Measurements from ENCODE around the gene SOSTDC1.
"Not testable (repeated sequence)": the region's sequence is repeated elsewhere in the genome, so short reads cannot be mapped to it uniquely, and the experiment has no call there.

Gene SOSTDC1

DNA sequence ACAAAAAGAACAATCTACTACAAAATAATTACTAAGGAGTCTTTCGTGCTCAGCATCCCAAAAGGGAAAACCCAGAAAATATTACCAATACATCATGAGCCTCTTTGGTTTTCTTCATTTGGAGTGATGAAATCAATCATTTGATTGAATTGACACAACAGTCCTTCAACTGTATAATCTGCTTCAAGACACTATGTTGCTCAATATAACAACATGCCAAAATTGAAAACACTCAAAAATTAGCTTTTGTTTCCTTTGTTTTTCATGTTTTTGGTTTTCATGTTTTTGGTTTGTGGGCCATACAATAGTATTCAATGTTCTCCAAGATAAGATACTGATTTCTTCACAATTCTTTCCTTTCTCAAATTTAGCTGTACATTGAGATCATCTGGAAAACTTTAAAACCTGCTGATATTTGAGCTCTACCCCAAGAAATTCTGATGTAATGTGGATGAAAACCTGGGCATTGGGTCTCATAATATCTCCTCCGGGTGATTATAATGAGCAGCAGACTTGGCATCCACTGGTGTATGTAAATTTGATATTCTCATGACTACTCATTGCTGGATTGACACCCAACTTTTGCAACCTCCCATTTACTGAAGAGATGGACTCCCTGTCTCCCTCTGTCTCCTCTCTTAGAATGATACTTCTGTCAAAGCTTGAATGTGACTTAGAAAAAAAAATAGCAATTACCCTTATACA is 4.6 kb downstream of the SOSTDC1 start:
- no peak for DNase-seq

DNA sequence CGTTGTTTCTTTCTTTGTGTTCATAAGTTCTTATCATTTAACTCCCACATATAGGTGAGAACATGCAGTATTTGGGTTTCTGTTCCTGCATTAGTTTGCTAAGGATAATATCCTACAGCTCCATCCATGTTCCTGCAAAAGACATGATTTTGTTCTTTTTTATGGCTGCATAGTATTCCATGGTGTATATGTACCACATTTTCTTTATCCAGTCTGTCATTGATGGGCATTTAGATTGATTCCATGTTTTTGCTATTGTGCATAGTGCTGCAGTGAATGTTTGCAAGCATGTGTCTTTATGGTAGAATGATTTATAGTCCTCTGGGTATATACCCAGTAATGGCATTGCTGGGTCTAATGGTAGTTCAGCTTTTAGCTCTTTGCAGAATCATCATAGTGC is 9.2 kb downstream of the SOSTDC1 start:
- DNase-seq = not testable (repeated sequence)

DNA sequence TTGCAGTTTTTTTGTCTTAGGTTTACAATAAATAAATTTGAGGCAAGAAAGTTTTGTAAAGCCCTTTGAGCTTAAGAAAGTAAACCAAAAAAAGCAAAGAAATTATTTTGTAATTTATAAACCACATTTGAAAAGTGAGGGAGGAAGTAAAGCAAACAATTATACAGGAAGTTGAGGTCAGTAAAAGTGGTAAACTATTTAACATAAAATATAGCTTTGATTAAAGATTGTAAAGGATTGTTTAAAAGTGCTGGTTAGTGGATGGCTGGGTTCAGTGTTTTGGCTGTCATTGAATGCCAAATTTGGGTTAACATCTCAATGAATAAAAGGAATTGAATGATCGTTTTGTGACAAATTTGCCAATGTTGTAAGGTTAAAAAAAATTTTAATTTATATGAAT is 9.9 kb downstream of the SOSTDC1 start:
- no peak for DNase-seq

DNA sequence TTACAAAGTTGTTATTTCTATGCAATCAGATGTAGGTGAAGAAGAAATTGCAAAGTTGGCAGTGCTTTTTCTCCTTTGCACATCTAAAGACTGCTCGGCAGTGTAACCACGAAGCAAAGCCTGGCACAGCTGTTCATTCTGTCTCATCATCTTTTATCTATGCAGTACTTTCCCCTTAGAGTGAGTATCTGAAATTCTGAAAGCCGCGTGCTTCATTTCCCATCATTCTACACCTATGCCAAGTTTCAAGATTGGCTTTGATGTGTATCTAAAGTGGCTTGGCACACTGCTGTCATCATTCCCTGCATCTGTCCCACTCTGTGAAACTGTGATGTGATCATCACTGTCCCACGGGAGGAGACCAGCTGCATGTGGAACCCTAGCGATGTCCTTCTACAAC is 15.2 kb downstream of the SOSTDC1 start:
- DNase-seq = no peak

DNA sequence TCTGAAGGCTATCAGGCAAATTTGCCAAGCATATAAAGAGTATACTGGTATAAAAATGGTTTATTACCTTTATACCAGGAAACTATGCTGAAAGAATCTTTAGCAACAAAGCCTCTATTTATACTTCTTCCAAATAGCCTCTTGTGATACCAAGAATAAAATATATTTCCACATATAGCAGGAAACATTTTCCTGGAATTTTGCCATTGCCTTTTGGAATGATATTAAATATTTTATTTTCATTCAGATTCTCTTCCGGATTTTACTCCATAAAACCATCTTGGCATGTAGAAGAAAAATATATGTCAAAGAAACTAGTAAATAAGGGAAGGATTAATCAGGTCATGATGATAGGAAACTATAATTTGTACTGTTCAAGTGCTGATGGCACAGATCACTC is 17.7 kb downstream of the SOSTDC1 start:
- no peak for DNase-seq

DNA sequence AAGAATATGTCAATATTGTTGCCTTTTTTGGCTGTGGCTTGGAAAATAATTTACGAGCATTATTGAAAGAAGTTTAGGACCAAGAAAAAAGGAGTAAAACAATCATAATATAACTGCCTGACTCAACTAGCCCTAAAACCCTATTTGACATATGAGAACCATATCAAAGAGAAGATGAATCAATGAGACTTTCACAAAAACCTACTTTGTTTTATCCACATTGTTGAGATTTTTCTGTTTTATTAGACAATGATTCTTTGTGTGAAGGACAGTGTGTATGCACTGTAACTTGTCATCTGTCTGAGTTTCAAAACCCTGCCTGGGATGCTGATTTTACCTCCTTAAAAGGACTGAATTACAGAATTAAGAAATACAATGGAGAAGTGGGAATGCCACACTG is 19.0 kb downstream of the SOSTDC1 start:
- DNase-seq = no peak

DNA sequence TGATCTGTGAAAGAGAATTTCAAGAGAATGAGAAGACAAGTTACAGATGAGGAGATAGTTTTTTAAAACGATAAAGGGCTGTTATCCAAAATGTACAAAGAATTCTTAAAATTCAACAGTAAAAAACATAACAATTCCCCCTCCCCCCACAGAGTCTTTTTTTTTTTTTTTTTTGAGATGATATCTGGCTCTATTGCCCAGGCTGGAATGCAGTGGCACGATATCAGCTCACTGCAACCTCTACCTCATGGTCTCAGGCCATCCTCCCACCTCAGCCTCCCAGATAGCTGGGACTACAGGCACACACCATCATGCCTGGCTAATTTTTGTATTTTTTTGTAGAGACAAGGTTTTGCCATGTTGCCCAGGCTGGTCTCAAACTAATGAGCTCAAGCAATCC is 21.7 kb downstream of the SOSTDC1 start:
- not testable (repeated sequence) for DNase-seq

DNA sequence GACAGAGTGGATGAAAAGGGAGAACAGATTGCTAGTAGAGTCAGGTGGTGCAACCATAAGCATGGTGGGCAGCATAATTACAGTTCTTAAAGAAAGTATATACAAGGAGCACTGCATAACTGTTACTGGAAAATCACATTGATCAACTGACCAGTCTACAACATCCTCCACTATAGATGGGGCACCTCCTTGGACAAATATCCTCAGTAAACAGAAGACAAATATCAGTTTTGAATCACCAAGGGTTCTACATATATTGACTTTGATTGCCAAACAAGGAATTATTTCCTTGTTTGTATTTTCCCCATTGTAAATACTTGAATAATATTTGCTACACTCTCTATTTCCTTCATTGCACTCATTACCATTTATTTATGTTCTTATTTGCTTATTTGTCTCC is 26.6 kb downstream of the SOSTDC1 start:
- DNase-seq = no peak

DNA sequence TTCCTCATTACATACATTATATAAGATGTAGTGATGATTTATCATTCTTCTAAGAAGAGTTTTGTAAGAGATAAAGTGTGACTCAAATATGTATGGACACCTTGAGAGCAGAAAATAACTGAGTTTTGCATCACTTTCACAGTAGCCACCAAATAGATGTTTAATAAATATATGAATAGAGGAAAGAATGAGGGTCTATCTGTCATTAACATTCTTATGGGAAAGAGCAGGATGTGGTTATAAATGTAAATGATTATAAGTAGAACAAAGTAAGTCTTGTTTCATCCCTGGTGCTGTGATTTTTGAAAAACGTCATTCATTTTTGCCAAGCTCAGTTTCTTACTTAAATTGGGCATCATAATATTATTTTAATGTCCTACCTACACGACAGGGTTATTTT is 29.2 kb downstream of the SOSTDC1 start:
- no peak for DNase-seq

DNA sequence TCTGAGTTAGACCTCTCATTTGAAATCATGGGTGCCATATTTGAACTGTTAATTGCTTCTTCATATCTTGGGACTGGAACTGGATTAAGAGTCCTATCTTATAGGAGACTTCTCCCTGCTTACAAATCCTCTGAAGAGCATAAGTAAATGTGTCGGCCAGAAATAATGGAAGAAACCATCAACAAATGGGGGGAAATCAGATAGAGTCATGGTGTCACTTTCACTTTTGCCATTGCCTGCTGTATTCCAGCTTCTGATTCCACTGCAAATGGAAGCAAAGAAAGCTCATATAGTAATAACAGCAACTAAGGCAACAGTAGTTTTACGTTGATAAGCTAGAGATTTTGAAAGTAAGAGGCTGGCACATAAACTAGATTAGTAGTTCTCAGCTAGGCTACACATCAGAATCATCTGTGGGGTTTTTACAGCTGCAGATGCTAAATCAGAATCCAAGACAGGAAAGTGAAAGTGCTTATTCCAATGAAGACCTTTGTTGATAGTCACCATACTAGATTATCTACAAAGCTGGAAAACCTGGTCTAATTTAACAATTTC is 31.9 kb downstream of the SOSTDC1 start:
- DNase-seq = no peak

DNA sequence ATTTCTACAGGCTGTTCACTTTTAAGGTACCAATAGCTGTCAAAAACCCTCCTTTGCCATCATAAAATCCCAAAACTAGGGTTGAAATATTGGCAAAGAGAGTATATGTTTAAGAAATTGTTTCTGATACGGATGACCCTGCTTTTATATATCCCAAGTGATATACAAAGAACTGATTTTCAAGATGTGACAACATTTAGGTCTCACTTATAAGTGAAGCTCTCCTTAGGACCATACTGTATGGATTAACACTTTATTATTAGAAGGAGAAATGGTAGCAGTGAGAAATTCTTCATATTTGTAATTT is 33.2 kb downstream of the SOSTDC1 start:
- DNase-seq = no peak

DNA sequence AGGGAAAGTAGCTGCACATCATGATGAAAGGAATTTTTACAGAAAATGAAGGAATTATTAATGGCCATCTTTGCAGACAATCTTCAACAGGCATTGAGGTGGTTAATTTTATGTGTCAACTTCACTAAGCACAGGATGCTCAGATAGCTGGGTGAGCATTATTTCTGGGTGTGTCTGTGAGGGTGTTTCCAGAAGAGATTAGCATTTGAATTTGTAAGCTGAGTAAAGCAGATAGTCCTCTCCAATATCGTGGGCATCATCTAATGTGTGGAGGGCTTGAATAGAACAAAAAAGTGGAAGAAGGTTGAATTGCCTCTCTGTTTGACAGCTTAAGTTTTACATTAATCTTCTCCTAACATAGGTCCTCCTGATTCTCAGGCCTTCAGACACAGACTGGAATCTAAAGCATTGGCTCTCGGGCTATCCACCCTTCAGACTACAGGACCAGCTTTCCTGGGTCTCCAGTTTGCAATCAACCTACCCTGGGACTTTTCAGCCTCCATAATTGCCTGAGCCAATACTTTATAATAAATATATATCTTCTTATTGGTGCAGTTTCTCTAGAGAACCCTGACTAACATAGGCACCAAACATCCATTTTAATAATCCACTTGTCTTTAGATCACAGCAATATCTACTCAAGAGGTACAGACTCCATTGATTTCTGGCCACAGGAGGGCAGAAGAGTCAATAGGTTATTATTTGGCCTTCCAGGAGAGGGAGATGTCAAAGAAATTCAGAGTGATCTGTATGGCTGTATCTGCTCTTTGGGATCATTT is 33.7 kb downstream of the SOSTDC1 start:
- no peak for DNase-seq

DNA sequence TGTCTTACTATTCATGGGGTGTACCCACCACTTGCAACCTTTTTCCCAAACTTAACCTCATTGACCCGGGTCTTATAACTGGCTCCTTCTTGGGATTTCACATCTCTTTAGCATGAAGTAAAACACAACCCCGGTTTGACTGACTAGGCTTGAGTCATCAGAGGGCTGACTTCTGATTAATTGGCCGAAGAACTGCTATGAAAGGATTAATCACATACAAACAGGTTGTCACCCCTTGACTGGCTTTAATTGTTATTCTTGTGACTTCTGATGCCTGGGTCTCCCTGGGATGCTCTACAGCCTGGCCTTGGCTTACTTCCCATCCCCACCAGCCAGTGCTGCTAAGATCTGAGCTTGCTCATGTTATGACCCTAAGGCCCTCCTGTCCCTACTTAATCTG is 35.4 kb downstream of the SOSTDC1 start:
- no peak for DNase-seq

DNA sequence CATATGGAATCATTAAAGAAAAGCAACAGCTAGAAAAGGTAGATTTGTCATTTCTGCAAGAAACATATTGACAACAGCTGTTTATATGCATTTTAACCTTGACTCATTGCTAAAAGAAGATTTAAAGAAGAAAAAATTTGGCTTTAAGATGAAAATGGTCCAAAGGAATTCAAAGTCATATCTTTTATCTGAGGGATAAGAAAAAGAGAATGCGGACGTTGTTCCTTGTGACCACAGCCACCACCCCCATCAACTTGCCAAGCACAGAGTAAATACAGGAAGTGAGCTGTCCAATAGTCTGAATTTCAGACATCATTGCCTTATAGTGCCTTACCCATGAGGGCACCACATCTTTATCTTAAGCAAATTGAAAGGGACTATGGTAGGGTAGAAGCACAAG is 36.9 kb downstream of the SOSTDC1 start:
- DNase-seq = no peak

DNA sequence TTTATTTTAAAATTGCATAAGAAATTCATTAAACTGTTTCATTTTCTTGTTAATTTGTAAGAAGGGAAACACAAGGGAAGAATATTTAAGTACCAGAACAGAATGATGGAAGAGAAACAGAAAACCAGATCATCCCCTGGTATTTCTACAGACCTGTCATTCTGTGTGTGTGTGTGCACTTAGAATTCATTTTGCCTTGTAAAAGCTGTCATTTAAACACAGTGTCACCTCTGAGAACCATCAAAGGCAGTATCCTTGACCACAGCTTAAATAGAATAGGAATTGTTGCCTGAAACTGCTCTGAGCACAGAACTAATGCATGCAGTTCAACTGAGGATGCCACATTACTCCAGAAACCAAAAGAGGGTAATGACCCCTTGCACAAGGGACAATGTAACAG is 37.4 kb downstream of the SOSTDC1 start:
- DNase-seq = no peak

DNA sequence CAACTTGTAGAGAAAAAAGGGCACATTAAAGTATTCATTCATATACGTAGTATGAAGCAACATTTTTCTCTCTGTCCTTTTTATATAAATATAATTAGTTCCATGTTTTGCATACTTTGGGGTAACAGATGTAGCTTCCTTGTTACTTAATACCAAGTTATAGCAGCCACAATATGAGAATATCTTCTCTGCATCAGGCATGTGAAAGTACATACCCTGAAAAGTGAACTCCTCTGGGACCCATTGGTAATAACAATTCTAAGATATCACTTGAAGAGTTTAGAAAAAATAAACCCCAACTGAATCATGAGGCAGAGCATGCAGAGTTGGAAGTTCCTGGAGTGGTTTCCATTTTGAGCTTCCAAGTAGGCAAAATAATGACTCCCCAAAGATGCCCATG is 41.8 kb downstream of the SOSTDC1 start:
- DNase-seq = no peak

DNA sequence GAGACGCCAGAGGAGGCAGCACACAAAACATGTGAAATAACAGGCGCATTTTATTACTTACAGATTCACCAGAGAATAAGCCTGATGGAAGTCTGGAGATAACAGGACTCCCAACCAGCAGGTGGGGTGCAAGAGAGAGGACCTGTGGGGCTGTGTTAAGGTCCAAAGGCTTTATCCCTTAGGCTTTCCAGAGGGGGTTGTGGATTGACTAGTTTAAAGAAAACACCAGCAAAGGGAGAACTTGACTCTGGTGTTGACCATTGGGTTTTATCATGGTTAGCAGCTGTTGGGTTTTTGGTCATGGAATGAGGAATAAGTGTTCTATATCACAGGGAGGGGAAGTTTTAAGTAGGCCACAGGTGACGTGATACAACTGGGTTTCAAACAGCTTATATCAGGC is 42.6 kb downstream of the SOSTDC1 start:
- no peak for DNase-seq

DNA sequence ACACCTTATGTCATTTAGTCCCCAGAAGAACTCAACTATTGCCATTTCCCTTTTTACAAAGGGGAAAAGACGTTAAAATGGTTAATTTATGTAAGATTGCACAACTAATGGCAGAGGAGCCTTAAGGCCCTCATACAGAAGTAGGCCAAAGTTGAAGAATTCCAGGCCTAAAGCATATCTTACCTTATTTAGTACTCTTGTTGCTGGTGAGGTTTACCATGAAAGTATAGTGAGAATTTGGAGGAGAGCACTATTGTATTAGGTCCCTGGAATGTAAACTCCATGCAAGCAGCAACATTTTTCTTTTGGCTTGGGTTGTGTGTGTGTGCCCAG is 43.5 kb downstream of the SOSTDC1 start:
- DNase-seq = no peak

DNA sequence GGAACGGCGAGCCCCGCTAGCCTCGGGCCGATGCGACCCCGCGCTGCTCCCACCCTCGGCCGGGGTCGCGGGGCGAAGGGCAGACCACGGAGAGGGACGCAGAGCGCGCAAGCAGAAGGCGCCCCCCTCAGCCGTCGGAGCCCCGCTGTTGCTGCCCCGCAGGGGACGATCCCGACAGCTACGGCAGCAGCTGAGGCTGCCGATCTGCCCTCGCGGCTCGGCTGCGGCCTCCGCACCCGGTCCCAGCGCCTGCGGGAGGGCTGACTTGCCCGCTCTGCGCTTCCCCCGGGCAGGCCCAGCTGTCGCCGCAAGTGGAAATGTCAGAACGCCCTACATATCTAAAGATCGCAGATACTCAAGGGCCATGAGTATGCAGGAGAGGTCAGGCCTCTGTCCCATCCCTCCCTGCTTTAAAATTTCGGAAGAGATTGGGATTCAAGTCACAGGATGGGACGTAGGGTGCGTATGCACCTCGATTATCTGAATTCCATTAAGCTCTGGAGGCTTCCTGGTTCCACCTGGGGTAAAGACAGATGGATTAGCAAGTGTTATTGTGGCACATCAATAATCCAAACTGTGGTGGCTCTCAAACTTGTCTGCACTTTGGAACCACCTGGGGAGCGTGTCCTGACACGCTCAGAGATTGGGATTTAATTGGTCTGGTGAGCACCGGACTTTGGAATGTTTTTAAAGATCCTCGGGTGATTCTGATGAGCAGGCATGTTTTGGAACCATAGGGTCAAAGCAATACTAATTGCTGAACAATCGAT is 44.0 kb downstream of the SOSTDC1 start, which contains the start of gene CRPPA:
TSS of gene CRPPA (minus strand) at position 206 of the 770 bp plus-strand sequence. CDS start 216 bp downstream, outside the sequence.
- no peak for DNase-seq

DNA sequence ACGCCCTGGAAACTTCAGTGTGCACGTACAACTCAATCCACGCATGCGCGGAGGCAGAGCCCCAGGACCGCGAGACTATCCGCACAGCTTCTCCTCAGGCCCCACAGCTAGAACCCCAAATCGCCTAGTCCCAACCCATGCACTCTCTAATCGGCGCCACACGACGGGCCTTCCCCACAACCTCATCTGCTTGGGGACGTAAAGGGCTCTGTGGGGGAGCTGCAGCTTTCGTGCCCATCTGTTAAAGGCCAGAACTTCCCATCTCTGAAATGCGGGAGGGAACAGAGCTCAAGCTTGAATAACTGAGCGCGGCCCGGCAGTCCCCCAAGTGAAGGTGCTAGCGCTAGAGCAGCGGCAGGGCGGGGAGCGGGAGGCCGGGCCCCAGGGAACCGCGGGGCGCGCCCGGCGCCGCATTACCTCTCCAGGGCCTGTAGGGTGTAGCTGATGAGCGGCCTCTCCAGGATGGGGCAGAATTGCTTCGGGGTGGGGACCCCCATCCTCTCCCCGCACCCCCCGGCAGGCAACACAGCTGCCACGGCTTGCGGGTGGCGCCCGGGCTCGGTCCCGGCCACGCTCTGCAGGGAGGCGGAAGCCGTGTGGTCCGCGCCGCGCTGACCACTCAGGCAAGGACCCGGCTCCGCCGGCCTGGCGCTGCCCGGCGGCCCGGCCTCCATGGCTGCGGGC is 44.7 kb downstream of the SOSTDC1 start:
- peak; percentile 29 for DNase-seq

DNA sequence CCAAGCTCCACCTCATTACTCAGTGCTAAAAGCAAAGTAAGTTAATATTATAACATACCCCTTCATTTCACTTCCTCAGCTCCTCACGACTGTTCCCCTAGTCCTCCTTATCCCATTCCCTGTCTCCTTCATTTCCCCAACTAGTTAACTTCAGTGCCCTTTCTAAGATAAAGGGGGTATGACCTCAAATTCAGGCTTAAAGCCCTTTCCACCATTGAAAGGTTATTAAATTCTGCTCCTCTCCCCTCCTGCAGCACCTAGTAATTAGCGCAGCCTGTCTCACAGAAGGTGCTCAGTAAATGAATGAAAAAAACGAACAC is 45.2 kb downstream of the SOSTDC1 start:
- DNase-seq = no peak

DNA sequence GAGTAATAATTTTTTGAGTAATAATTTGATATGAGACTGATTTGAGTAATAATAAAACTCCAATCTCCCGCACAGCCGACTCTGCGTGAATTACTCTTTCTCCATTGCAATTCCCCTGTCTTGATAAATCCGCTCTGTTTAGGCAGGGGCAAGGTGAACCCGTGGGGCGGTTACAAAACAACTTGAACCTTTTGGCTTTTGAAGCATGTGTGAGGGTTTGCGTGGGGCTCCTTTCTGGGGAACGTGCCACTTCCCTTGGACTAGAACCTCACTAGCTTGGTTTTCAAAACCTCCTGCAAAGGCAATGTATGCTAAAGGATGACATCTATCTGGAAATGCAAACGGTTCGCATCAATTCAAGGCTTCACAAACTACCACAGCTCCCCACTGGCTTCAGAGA is 45.7 kb downstream of the SOSTDC1 start:
- DNase-seq = no peak

DNA sequence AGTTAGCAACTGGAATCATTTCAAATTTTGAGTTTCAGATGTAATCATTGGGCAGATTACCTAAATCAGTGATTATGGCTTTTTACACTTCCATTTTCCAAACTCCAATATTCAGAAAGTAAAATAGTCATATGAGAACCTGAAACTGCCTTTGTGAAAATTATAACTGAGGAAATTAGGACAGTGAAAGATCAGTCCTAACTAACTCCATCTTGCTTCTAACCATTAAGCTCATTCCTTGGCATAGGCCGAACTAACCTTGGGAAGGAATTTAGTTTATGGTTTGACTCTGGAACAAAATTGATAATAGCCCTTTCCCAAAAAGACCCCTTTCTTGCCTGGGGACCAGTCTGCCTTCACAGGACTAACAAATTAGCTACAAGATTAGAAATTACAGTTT is 46.4 kb downstream of the SOSTDC1 start:
- DNase-seq = no peak
